Heart right ventricle (tissue), 16 donors: Measurements from ENCODE around the gene CHCHD3. TPM values are rescaled to one million over a fixed set of nuclear protein-coding genes. Genes with fewer than 3 reads are reported as not detected.

Source experiments
- ATAC-seq, 8 donors: fragments of 200-7000 bp; cut with Tn5 transposase; one replicate each; pipeline ENCODE4 v1.9.1; 2020; ENCODE audit warnings: mild to moderate bottlenecking in 8 of 8, moderate library complexity in 8 of 8, moderate number of reproducible peaks in 1 of 8
- DNase-seq, 2 donors: peaks; one replicate each; pipeline ENCODE4 v3.0.0-alpha.2; 2020
- H3K27ac ChIP-seq, 10 donors: fragments of 200-600 bp; sonication (generic) in 2 of 10; one replicate each; pipeline versions ENCODE4 v1.5.0 to v1.8.0; 2020 to 2022; ENCODE audit warnings: mild to moderate bottlenecking in 3 of 10
- H3K27me3 ChIP-seq, 7 donors: fragments of 200-600 bp; one replicate each; pipeline ENCODE4 v1.8.0; 2021 to 2022; ENCODE audit warnings: mild to moderate bottlenecking in 2 of 7
- H3K36me3 ChIP-seq, 9 donors: fragments of 200-600 bp; sonication (generic) in 1 of 9; one replicate each; pipeline versions ENCODE4 v1.5.0 to v1.8.0; 2020 to 2022; ENCODE audit warnings: mild to moderate bottlenecking in 2 of 9
- H3K4me1 ChIP-seq, 9 donors: fragments of 200-600 bp; sonication (generic) in 1 of 9; one replicate each; pipeline versions ENCODE4 v1.5.0 to v1.8.0; 2020 to 2022; ENCODE audit warnings: mild to moderate bottlenecking in 4 of 9
- H3K4me3 ChIP-seq, 10 donors: fragments of 200-600 bp; sonication (generic) in 2 of 10; one replicate each; pipeline versions ENCODE4 v1.5.0 to v1.8.0; 2020 to 2022; ENCODE audit warnings: mild to moderate bottlenecking in 7 of 10, moderate library complexity in 2 of 10
- H3K9me3 ChIP-seq, 11 donors: fragments of 200-600 bp in 10 of 11; sonication (generic) in 2 of 11; one replicate each; pipeline versions ENCODE4 v1.5.0 to v1.8.0; 2013 to 2022; ENCODE audit warnings: mild to moderate bottlenecking in 2 of 11, control low read depth in 1 of 11, moderate library complexity in 1 of 11
- WGBS, 2 donors: extraction: QIAGEN DNeasy Blood & Tissue Kit; methylation state at CpG; one replicate each; pipeline ENCODE4 v1.1.7; 2013; ENCODE audit warnings: inconsistent platforms in 1 of 2; 5-methylcytosine and 5-hydroxymethylcytosine counted together
- intact Hi-C, 10 donors: fragments of 100-400 bp; cut with DNase I; formaldehyde crosslinking; loops; one replicate each; pipeline versions ENCODE4 v1.11.1 to v1.14.2; 2022
- polyA plus RNA-seq, 2 donors: library from polyadenylated mRNA; stranded (reverse); fragments of 200-250 nt; gene quantifications; one replicate each; pipeline ENCODE4 v1.2.3, GENCODE V29; 2013
- total RNA-seq, 10 donors: library from RNA; stranded (reverse); fragmentation: NEBNext Ultra II Directional in 3 of 10; extraction: Animal tissue kit (Norgen Biotek cat#: 25700) in 3 of 10; gene quantifications; one replicate each; pipeline versions ENCODE4 v1.2.1 to v1.2.4, GENCODE V29; 2021 to 2023
- TF ChIP-seq, protein P1 (sequence below), 9 donors: fragments of 200-600 bp; sonication (generic) in 2 of 9; IDR thresholded peaks; one replicate each; pipeline versions ENCODE4 v1.5.0 to v1.8.0; 2021 to 2022; ENCODE audit warnings: antibody characterized with exemption in 9 of 9, mild to moderate bottlenecking in 5 of 9, moderate library complexity in 1 of 9
- donor health status: Arrhythmogenic right ventricular cardiomyopathy.
- donor health status: ischemic (EF 13 %, LVEDD 7.1; RV severe dilation, severe dysfunction).
- donor health status: healthy with polysubstance abuse.
- donor health status: DM: no; HTN: yes; CAD: no.
- donor health status: DM: no; HTN: no; CAD: no.
- donor health status: ischemic (EF 25% LVEDD 6.9; RV normal size, moderate dysfunction).
- donor health status: ischemic (EF 25% LVEDD 5.7; RV mildly dilated, moderate dysfunction).
- donor health status: healthy.
- donor health status: DM: yes; HTN: yes; CAD: no.
- donor health status: Ischemic cardiomyopathy.
- donor health status: ischemic (EF 35%, LVEDD 5.7; RV mildly dilated, moderate dysfunction).
- donor health status: nonischemic (EF 11% LVEDD 7.7; RV severe dilation, severe dysfunction).
- donor health status: DM: yes; HTN: yes; CAD: no.
- donor health status: PGD.
- donor health status: ischemic (EF 29% LVEDD 5.4; RV normal size, mild dysfunction).
- donor health status: nonischemic (EF 23%, LVEDD 6.1; RV moderate dilation, normal function).

Gene CHCHD3
- total and polyA plus RNA-seq, 12 donors, result 42.6 to 215 (median 185) TPM

GRCh38 chr7:132996581-132997242, 85.2 kb downstream of the CHCHD3 start:
- TF ChIP-seq, protein P1, sequence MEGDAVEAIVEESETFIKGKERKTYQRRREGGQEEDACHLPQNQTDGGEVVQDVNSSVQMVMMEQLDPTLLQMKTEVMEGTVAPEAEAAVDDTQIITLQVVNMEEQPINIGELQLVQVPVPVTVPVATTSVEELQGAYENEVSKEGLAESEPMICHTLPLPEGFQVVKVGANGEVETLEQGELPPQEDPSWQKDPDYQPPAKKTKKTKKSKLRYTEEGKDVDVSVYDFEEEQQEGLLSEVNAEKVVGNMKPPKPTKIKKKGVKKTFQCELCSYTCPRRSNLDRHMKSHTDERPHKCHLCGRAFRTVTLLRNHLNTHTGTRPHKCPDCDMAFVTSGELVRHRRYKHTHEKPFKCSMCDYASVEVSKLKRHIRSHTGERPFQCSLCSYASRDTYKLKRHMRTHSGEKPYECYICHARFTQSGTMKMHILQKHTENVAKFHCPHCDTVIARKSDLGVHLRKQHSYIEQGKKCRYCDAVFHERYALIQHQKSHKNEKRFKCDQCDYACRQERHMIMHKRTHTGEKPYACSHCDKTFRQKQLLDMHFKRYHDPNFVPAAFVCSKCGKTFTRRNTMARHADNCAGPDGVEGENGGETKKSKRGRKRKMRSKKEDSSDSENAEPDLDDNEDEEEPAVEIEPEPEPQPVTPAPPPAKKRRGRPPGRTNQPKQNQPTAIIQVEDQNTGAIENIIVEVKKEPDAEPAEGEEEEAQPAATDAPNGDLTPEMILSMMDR (IDR thresholded peaks at IDR 0.05), result no peak
- WGBS, 2 donors, result 69 to 73% methylated on average over 17 of the region's 17 CpGs
- no peak for DNase-seq
- H3K27ac ChIP-seq, result no peak overlapping the region
- intact Hi-C loops, result no loop called here
- no peaks in the 10 kb centered on the region for H3K9me3 ChIP-seq
- no peak for ATAC-seq
- no peak overlapping the region for H3K4me3 ChIP-seq
- peaks cover 0 to 58% (median 27%) of the 10 kb centered on the region in 9 donors for H3K4me1 ChIP-seq
- no peaks in the 10 kb centered on the region for H3K36me3 ChIP-seq
- H3K27me3 ChIP-seq, result no peaks in the 10 kb centered on the region

GRCh38 chr7:132993377-132994013, 88.4 kb downstream of the CHCHD3 start:
- WGBS, 2 donors, result 71 to 75% methylated on average over 5 of the region's 5 CpGs

GRCh38 chr7:132991615-132992587, 90.0 kb downstream of the CHCHD3 start:
- Histone ChIP-seq H3K27ac (no peak overlapping the region), H3K4me3 (no peak overlapping the region), H3K36me3 (no peaks in the 10 kb centered on the region), H3K4me1 (peaks cover 0 to 40% (median 19%) of the 10 kb centered on the region in 9 donors), H3K9me3 (no peaks in the 10 kb centered on the region), H3K27me3 (no peaks in the 10 kb centered on the region)
- TF ChIP-seq, protein P1 (IDR thresholded peaks at IDR 0.05), result no peak
- intact Hi-C loops, result no loop called here
- DNase-seq (no peak), ATAC-seq (peak in 1 of 8 donors; percentile 22)
- 80 to 87% methylated on average over 9 of the region's 9 CpGs for WGBS, 2 donors

More at GRCh38 chr7:132993377-132994013, 88.4 kb downstream of the CHCHD3 start:
- intact Hi-C loops, result no loop called here
- Histone ChIP-seq H3K4me1 (peaks cover 0 to 45% (median 19%) of the 10 kb centered on the region in 9 donors), H3K27ac (no peak overlapping the region), H3K27me3 (no peaks in the 10 kb centered on the region), H3K9me3 (no peaks in the 10 kb centered on the region), H3K4me3 (no peak overlapping the region), H3K36me3 (no peaks in the 10 kb centered on the region)
- TF ChIP-seq, protein P1 (IDR thresholded peaks at IDR 0.05), result no peak
- ATAC-seq (peak in 2 of 8 donors; percentile 33 to 73), DNase-seq (no peak)

- 86 to 89% methylated on average over 1 of the region's 1 CpG for WGBS, 2 donors
Observed at GRCh38 chr7:132988117-132988516, 93.8 kb downstream of the CHCHD3 start.

More at GRCh38 chr7:132988117-132988516, 93.8 kb downstream of the CHCHD3 start:
- ATAC-seq, result no peak
- no peaks in the 10 kb centered on the region for H3K27me3 ChIP-seq
- no peak overlapping the region for H3K4me3 ChIP-seq
- peaks cover 0 to 5% (median 0%) of the 10 kb centered on the region in 11 donors for H3K9me3 ChIP-seq
- H3K36me3 ChIP-seq, result no peaks in the 10 kb centered on the region
- intact Hi-C loops, result no loop called here
- peaks cover 0 to 22% (median 2%) of the 10 kb centered on the region in 9 donors for H3K4me1 ChIP-seq
- H3K27ac ChIP-seq, result no peak overlapping the region
- DNase-seq, result no peak
- TF ChIP-seq, protein P1 (IDR thresholded peaks at IDR 0.05), result no peak
